ENCODE data around the gene SMAD5. TPM values are rescaled to one million over a fixed set of nuclear protein-coding genes. Genes with fewer than 3 reads are reported as not detected.

The SMAD5 gene
- total RNA-seq, 1 experiment from 2014 or later: 106 TPM

DNA sequence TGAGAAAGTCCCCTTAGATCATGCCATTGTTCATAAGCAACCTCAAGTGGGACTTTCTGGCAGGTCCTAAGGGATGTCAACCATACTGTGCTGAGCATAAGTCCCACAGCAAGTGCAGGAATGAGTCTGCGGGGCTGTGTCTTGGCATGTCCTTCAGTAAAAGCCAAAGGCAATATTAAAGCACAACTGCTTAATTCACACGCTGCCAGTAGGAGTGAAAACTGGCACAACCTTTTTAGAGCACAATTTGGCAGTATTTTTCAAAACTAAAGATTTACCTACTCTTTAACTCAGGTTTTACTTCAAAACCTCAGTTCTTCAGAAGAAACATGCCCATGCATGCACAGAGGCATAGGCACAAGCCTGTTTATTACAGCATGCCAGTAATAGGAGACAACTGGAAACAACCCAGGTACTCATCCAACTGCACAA lies 24.4 kb upstream of the SMAD5 start:
- DNase-seq (ENCODE audit: unreplicated experiment): peak; percentile 48
- no TSS peak for BruUV-seq (replicated peaks)
- ChIA-PET POLR2A (interaction anchor here (1.4 to 3.2 kb wide), 6 partner anchors 8 to 80 kb away, joined by 3 to 42 read pairs (median 5); partner anchors contain the start of genes SMAD5 and TGFBI), CTCF (interaction anchor here (0.5 to 3.6 kb wide), 7 partner anchors 18 to 220 kb away, joined by 3 to 20 read pairs (median 6); partner anchors contain the start of gene SMAD5)
- H3K27ac Mint-ChIP-seq (ENCODE audit: low read depth, unreplicated experiment): peak overlapping the region; percentile 80
- H3K27me3 Mint-ChIP-seq (ENCODE audit: insufficient read depth, unreplicated experiment): no peaks in the 10 kb centered on the region
- TF ChIP-seq, protein P1, sequence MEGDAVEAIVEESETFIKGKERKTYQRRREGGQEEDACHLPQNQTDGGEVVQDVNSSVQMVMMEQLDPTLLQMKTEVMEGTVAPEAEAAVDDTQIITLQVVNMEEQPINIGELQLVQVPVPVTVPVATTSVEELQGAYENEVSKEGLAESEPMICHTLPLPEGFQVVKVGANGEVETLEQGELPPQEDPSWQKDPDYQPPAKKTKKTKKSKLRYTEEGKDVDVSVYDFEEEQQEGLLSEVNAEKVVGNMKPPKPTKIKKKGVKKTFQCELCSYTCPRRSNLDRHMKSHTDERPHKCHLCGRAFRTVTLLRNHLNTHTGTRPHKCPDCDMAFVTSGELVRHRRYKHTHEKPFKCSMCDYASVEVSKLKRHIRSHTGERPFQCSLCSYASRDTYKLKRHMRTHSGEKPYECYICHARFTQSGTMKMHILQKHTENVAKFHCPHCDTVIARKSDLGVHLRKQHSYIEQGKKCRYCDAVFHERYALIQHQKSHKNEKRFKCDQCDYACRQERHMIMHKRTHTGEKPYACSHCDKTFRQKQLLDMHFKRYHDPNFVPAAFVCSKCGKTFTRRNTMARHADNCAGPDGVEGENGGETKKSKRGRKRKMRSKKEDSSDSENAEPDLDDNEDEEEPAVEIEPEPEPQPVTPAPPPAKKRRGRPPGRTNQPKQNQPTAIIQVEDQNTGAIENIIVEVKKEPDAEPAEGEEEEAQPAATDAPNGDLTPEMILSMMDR (IDR thresholded peaks at IDR 0.05; ENCODE audit: unreplicated experiment): no peak
- no peak overlapping the region for H3K4me3 Mint-ChIP-seq (ENCODE audit: unreplicated experiment)
- no peaks in the 10 kb centered on the region for H3K9me3 Mint-ChIP-seq (ENCODE audit: unreplicated experiment)
- H3K4me1 Mint-ChIP-seq (ENCODE audit: insufficient read depth, unreplicated experiment): peaks cover 16% of the 10 kb centered on the region
- H3K36me3 Mint-ChIP-seq (ENCODE audit: insufficient read depth, unreplicated experiment): no peaks in the 10 kb centered on the region
- intact Hi-C loops (cut with micrococcal nuclease): no loop called here

DNA sequence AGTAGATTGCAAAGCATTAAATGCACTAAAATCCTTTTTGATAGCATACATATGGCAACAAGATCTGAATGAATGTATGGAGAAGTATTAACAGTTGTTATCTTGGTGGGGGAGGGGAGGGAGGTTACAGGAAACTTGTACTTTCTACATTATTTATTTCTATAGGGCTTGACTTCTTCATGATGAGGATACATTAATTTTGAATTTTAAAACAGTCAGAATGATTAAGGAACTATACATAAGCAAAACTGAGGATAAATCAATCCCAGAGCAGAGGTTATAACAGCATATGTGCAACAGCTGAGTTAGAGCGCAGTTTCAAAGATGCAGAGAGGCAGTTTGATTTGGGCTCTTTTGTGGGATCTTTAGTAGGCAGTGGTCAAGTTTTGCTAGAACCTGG lies 23.9 kb upstream of the SMAD5 start:
- CTCF ChIA-PET: interaction anchor here (0.8 to 3.6 kb wide), 7 partner anchors 13 to 220 kb away, joined by 3 to 20 read pairs (median 6); partner anchors contain the start of gene SMAD5
- Mint-ChIP-seq H3K9me3 (ENCODE audit: unreplicated experiment) (no peaks in the 10 kb centered on the region), H3K4me3 (ENCODE audit: unreplicated experiment) (no peak overlapping the region), H3K27me3 (ENCODE audit: insufficient read depth, unreplicated experiment) (no peaks in the 10 kb centered on the region), H3K36me3 (ENCODE audit: insufficient read depth, unreplicated experiment) (no peaks in the 10 kb centered on the region), H3K4me1 (ENCODE audit: insufficient read depth, unreplicated experiment) (peaks cover 16% of the 10 kb centered on the region), H3K27ac (ENCODE audit: low read depth, unreplicated experiment) (peak overlapping the region; percentile 80)
- no peak for DNase-seq (ENCODE audit: unreplicated experiment)
- intact Hi-C loops (cut with micrococcal nuclease): no loop called here
- no TSS peak for BruUV-seq (replicated peaks)
- POLR2A ChIA-PET: interaction anchor here (0.6 to 3.2 kb wide), 9 partner anchors 8 to 81 kb away, joined by 3 to 42 read pairs (median 4); partner anchors contain the start of genes SMAD5 and TGFBI
- TF ChIP-seq, protein P1 (IDR thresholded peaks at IDR 0.05; ENCODE audit: unreplicated experiment): no peak

DNA sequence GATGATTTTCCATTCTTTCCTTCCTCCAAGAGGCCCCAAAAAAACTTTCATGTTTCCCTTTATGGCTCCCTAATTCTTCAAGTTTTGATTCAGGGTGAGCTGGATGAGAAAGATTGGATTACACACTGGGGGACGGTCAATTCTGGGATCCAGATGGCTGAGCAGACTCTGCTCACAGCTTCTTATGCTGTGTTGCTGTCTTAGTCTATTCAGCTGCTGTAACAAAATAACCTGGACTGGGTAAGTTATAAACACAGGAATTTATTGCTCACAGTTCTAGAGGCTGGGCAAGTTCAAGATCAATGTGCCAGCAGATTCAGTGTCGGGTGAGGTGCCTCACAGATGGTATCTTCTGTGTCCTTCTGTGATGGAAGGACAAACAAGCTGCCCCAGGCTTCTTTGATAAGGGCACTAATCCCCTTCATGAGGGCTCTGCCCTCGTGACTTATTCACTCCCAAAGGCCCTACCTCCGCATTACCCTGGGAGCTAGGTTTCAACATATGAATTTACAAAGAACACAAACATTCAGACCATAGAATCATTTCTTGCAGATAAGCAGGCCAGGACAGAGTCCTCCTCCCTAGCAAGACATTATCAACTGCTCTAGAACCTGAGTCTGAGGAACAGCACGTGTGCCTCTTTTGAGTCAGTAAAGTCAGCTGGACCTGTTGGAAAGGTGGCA lies 23.1 kb upstream of the SMAD5 start:
- DNase-seq (ENCODE audit: unreplicated experiment): no peak
- intact Hi-C loops (cut with micrococcal nuclease): no loop called here
- H3K4me3 Mint-ChIP-seq (ENCODE audit: unreplicated experiment): no peak overlapping the region
- H3K36me3 Mint-ChIP-seq (ENCODE audit: insufficient read depth, unreplicated experiment): no peaks in the 10 kb centered on the region
- ChIA-PET CTCF (interaction anchor here (0.6 to 3.6 kb wide), 14 partner anchors 12 to 647 kb away, joined by 3 to 20 read pairs (median 4); partner anchors contain the start of gene SMAD5), POLR2A (interaction anchor here (0.5 to 3.2 kb wide), 8 partner anchors 9 to 129 kb away, joined by 3 to 42 read pairs (median 4); partner anchors contain the start of genes SMAD5 and TGFBI)
- no peaks in the 10 kb centered on the region for H3K27me3 Mint-ChIP-seq (ENCODE audit: insufficient read depth, unreplicated experiment)
- no peaks in the 10 kb centered on the region for H3K9me3 Mint-ChIP-seq (ENCODE audit: unreplicated experiment)
- H3K4me1 Mint-ChIP-seq (ENCODE audit: insufficient read depth, unreplicated experiment): peaks cover 16% of the 10 kb centered on the region
- no peak overlapping the region for H3K27ac Mint-ChIP-seq (ENCODE audit: low read depth, unreplicated experiment)
- TF ChIP-seq, protein P1 (IDR thresholded peaks at IDR 0.05; ENCODE audit: unreplicated experiment): no peak
- BruUV-seq (replicated peaks): no TSS peak

DNA sequence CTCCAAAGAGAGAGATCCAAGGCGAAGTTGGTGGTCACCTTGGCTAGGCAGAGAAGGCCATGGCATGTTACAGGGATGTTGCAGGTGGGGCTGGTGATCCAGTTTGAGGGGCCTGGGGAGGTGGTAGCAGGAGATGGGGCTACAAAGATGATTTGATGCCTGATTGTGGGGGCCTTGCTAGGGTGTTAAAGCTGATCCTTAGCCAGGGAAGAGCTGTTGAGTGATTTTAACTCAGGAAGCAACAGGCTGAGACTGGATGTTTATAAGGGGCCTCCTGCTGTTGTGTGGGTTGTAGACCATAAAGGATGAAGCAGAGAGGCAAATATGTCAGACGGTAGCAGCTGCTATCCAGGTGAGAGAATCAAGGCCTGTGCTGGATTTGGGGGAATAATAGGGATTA lies 19.0 kb upstream of the SMAD5 start:
- intact Hi-C loops (cut with micrococcal nuclease): no loop called here
- CTCF ChIA-PET: interaction anchor here (1.1 to 1.7 kb wide), 4 partner anchors 11 to 169 kb away, joined by 3 to 6 read pairs (median 4); no protein-coding TSS in a partner anchor
- Mint-ChIP-seq H3K4me3 (ENCODE audit: unreplicated experiment) (no peak overlapping the region), H3K27ac (ENCODE audit: low read depth, unreplicated experiment) (no peak overlapping the region), H3K9me3 (ENCODE audit: unreplicated experiment) (no peaks in the 10 kb centered on the region), H3K36me3 (ENCODE audit: insufficient read depth, unreplicated experiment) (no peaks in the 10 kb centered on the region), H3K27me3 (ENCODE audit: insufficient read depth, unreplicated experiment) (no peaks in the 10 kb centered on the region), H3K4me1 (ENCODE audit: insufficient read depth, unreplicated experiment) (peaks cover 2% of the 10 kb centered on the region)
- POLR2A ChIA-PET: interaction anchor here (2.0 to 2.6 kb wide), 2 partner anchors 12 to 20 kb away, joined by 14 to 29 read pairs; partner anchors contain the start of gene SMAD5
- no peak for DNase-seq (ENCODE audit: unreplicated experiment)
- no TSS peak for BruUV-seq (replicated peaks)
- TF ChIP-seq, protein P1 (IDR thresholded peaks at IDR 0.05; ENCODE audit: unreplicated experiment): no peak

All from MCF 10A (cell line).